Stimulated activated naive CD8-positive, alpha-beta T cell treated with anti-CD3 and anti-CD28 coated beads, Interleukin-15, Interleukin-2, amounts not matched to agents 100 ng/mL and 50 ng/mL, for 24 hours (primary cell): ENCODE measurements around the gene MXD1.

Experiments
- H3K27ac Mint-ChIP-seq: one replicate; pipeline ENCODE4 v1.8.0; 2021; ENCODE audit warnings: mild to moderate bottlenecking, mixed read lengths
- H3K27me3 Mint-ChIP-seq: one replicate; pipeline ENCODE4 v1.8.0; 2021; ENCODE audit warnings: mixed read lengths
- H3K36me3 Mint-ChIP-seq: one replicate; pipeline ENCODE4 v1.8.0; 2021; ENCODE audit warnings: low read depth, mixed read lengths
- H3K4me1 Mint-ChIP-seq: one replicate; pipeline ENCODE4 v1.8.0; 2021; ENCODE audit warnings: low read depth, mixed read lengths
- H3K4me3 Mint-ChIP-seq: one replicate; pipeline ENCODE4 v1.8.0; 2021; ENCODE audit warnings: mild to moderate bottlenecking, mixed read lengths
- H3K9me3 Mint-ChIP-seq: one replicate; pipeline ENCODE4 v1.8.0; 2021; ENCODE audit warnings: mixed read lengths

Gene MXD1

DNA sequence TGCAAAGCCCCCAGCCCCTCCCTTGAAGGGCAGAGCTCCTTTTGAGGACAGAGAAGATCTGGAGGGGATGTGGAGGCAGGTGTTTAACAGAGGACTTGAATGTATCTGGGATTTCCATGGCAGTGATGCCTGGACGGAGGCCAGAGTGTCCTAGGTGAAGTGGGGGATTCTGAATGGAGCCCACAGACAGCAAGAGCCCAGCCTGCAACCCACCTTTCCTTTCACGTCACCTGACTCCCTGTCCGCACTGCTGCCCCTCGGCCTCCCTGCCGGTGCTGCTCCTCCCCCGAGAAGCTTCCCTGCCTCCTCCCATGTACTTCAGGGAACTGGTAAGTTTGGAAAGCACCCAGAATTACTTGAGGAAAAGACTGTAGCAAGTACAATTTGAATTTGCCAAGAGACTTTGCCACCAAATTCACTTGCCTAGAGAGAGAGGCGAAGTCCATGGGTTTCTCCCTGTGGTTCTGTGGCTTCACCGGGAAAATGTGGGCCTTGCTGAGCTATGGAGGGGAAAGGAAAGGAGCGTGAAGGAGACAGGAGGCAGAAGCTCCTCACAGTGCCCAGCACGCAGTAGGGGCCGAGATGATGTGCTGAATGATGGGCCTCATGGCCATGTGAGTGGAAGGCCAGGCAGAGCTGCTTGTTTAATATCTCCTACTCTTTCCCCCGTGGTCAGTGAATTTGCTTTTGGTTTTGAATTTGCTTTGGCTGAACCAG, 60.4 kb downstream of the MXD1 start:
- Mint-ChIP-seq H3K9me3 (no peaks in the 10 kb centered on the region), H3K4me1 (peaks cover 15% of the 10 kb centered on the region), H3K4me3 (no peak overlapping the region), H3K27me3 (no peaks in the 10 kb centered on the region), H3K27ac (no peak overlapping the region), H3K36me3 (no peaks in the 10 kb centered on the region)

- Mint-ChIP-seq H3K27ac (no peak overlapping the region), H3K27me3 (no peaks in the 10 kb centered on the region)
Measured at GRCh38 chr2:69975853-69976462, 61.0 kb downstream of the MXD1 start.

DNA sequence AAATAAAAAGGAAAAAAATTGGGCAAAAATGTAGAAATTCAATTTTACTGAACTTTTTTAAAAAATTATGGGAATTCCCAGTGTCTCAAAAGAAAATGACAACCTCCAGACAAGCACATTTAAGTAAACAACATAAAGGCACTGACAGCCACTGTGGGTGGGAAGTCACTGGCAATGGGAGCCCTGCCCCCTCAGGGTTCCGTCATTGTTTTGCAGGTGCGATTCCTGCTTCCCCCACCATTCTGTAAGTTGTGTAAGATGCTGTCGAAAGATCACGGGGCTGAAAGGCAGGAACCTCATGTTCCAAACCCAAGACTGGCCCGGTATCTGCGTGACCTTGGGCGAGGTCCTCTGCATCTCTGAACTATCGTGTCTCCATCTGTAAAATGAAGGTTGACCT, 62.3 kb downstream of the MXD1 start:
- no peaks in the 10 kb centered on the region for H3K9me3 Mint-ChIP-seq
- no peaks in the 10 kb centered on the region for H3K27me3 Mint-ChIP-seq
- H3K27ac Mint-ChIP-seq = no peak overlapping the region
- H3K4me1 Mint-ChIP-seq = peaks cover 15% of the 10 kb centered on the region
- H3K4me3 Mint-ChIP-seq = no peak overlapping the region
- no peaks in the 10 kb centered on the region for H3K36me3 Mint-ChIP-seq

More at GRCh38 chr2:69975853-69976462, 61.0 kb downstream of the MXD1 start:
- H3K36me3 Mint-ChIP-seq = no peaks in the 10 kb centered on the region
- peaks cover 15% of the 10 kb centered on the region for H3K4me1 Mint-ChIP-seq
- no peak overlapping the region for H3K4me3 Mint-ChIP-seq
- H3K9me3 Mint-ChIP-seq = no peaks in the 10 kb centered on the region

DNA sequence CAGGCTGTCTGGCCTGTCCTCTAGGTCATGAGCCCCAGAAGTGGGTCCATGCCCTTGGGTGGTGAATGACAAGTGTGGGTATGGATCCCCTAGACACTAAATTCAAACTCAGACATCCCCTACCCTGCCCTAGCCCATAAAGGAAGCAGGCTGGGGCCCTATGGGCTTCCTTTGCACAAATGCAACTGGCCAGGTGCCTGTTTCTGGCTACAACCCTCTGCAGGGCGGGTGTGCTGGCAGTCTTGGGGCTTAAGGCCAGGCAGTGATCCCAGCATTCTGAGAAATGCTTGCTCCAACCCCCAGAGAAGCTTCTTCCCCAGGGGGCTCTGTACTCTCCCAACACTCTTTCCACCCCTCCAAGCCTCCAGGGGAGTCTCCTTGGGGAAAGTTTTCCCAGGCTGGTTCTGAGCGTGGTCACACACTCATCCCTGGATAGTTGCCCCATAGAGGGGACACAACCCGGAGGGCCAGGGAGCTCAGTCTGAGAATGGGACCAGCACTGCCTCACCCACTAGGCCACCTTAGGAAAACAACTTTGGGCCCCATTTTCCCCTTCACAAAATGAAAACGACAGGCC, 63.1 kb downstream of the MXD1 start:
- Mint-ChIP-seq H3K27me3 (no peaks in the 10 kb centered on the region), H3K4me1 (peaks cover 15% of the 10 kb centered on the region), H3K27ac (no peak overlapping the region), H3K9me3 (no peaks in the 10 kb centered on the region), H3K4me3 (no peak overlapping the region), H3K36me3 (no peaks in the 10 kb centered on the region)

DNA sequence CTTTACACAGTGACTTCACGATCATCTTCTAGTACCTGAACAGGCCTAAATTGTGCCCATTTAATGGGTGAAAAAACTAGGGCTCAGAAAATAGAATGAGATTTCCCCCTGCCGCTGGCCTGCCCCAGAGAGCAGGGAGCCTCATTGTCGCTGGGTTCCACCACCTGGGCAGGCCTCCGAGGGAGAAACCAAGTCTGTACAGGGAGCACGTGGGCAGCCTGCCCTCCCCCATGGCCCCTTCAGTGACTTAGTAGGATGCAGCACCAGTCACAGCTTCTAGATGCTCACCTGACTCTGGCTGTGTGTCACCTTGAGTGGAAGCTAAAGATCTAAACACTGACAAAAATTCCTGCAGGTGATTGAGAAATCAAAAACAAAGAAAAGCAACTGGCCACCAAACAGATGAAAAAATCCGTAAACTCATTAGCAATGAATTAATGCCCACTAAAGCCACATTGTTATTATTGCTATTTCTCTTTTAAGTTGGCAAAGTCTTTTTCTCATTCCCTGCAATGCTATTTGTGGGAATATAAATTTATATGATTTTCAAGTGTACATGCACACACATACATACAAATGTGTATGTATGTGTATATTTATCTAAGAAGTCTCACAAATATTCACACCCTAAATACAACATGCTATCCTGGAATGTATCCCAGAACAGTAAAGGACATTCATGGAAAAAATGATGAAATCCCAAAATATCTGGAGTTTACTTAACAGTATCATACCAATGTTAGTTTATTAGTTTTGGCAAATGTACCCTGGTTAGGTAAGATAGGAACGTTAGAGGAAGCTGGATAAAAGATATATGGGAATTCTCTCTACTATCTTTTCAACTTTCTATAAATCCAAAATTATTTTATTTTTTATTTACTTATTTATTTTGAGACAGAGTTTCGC, 65.2 kb downstream of the MXD1 start:
- Mint-ChIP-seq H3K9me3 (no peaks in the 10 kb centered on the region), H3K36me3 (no peaks in the 10 kb centered on the region), H3K27ac (no peak overlapping the region), H3K4me3 (no peak overlapping the region), H3K27me3 (no peaks in the 10 kb centered on the region), H3K4me1 (peaks cover 15% of the 10 kb centered on the region)

DNA sequence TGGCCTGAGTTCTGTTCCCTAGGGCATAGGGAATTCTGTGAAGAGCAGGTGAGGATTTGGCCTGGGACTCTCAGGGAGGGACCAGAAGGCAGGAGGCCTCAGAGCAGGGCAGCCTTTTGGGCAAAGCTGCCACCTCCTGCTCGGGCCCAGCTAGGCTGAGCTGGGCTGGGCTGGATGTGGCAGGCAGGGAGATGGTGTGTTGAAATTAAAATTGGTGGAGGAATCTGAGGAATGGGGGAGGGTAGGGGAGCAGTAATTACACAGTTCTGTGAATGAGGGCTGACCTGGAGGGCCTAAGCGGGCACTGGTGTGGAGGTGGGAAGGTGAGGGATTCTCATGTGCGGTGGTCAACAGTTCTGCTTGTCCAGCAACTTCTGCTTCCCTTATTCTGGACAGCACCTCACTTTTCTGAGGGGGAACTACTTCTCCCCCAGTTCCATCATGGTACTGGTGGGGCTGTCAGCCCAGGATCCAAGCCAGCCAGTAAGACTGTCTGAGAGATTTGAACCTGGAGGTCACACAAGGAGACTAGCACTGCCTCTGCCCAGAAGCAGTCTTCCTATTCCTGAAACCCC, 68.6 kb downstream of the MXD1 start:
- H3K4me3 Mint-ChIP-seq = no peak overlapping the region
- no peaks in the 10 kb centered on the region for H3K27me3 Mint-ChIP-seq
- H3K36me3 Mint-ChIP-seq = no peaks in the 10 kb centered on the region
- H3K9me3 Mint-ChIP-seq = no peaks in the 10 kb centered on the region
- no peak overlapping the region for H3K27ac Mint-ChIP-seq
- peaks cover 5% of the 10 kb centered on the region for H3K4me1 Mint-ChIP-seq

GRCh38 chr2:69985216-69985615, 70.3 kb downstream of the MXD1 start:
- Mint-ChIP-seq H3K4me1 (peaks cover 6% of the 10 kb centered on the region), H3K27ac (no peak overlapping the region), H3K36me3 (no peaks in the 10 kb centered on the region), H3K27me3 (no peaks in the 10 kb centered on the region), H3K4me3 (no peak overlapping the region), H3K9me3 (no peaks in the 10 kb centered on the region)

DNA sequence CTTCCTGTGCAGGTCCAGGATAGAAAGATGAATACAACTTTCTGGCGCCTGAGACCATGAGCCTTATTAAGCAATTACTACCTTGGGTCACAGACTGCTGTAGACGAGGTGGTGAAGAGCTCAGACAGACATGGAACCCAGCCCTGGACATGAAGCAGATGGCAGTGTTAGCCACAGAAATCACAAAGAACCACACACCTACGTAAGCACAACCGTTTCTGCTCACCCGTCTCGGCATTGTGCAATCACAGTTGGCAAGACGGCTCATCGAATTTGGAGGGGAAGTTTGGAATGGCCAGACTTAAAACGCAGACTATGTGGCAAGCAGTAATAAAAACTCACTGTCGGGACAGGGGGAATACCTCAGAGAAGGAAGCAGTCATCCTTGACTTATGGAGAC, 70.8 kb downstream of the MXD1 start:
- Mint-ChIP-seq H3K36me3 (no peaks in the 10 kb centered on the region), H3K4me1 (peaks cover 6% of the 10 kb centered on the region), H3K27me3 (no peaks in the 10 kb centered on the region), H3K4me3 (no peak overlapping the region), H3K9me3 (no peaks in the 10 kb centered on the region), H3K27ac (no peak overlapping the region)

DNA sequence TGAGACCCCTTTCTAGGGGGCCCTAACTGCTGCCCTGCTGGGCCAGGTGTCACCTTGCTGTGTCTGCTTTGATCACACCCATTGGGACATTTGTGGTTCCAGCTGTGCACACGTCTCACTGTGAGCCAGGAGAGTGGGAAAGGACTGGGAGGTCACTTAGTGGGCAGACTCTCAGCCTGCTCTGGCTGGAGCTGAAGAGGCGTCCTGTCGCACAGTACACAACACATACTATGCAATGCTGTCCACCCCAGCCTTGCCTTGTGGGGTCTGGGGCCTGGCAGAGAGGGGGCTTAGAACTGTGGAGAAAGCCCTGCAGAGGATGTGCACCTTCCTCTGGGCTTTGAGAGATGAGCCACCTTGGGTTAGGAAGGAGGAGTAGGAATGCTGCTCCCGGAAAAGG, 71.8 kb downstream of the MXD1 start:
- Mint-ChIP-seq H3K36me3 (no peaks in the 10 kb centered on the region), H3K27me3 (no peaks in the 10 kb centered on the region), H3K9me3 (no peaks in the 10 kb centered on the region), H3K4me1 (peaks cover 6% of the 10 kb centered on the region), H3K4me3 (no peak overlapping the region), H3K27ac (no peak overlapping the region)

DNA sequence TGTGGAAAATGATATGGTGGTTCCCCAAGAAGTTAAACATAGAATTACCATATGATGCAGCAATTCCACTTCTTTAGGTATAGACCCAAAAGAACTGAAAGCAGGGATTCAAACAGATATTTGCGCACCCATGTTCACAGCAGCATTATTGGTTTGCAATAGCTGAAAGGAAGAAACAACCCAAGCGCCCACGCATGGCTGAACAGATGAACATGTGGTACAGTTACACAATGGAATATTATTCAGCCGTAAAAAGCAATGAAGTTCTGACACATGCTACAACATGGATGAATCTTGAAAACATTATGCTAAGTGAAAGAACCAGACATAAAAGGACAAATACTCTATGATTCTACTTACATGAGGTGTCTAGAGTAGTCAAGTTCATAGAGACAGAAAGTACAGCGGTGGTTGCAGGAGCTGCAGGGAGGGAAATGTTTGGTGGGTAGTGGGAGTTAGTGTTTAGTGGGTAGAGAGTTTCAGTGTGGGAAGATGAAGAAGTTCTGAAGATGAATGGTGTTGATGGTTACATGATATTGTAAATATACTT, 73.3 kb downstream of the MXD1 start:
- H3K4me3 Mint-ChIP-seq = no peak overlapping the region
- no peaks in the 10 kb centered on the region for H3K27me3 Mint-ChIP-seq
- H3K36me3 Mint-ChIP-seq = no peaks in the 10 kb centered on the region
- H3K27ac Mint-ChIP-seq = peak overlapping the region; percentile 19
- no peaks in the 10 kb centered on the region for H3K9me3 Mint-ChIP-seq
- peaks cover 6% of the 10 kb centered on the region for H3K4me1 Mint-ChIP-seq

DNA sequence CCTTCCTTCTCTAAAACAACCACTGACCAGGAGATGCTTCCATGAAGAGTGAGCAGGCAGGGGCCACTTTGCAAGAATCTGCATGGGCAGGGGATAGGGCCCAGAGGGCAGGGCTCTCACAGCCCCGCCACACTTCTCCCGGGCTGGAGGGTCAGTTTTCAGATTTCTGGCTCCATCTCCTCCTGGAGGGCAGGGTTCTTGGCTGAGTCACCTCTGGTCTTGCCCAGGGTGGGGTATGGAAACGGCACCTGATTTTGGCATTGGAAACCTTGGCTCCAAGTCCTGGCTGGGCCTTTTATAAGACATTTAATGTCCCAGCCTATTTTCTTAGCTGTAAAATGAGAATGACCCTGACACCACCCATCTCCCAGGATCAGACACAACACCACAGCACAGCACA, 74.1 kb downstream of the MXD1 start:
- H3K36me3 Mint-ChIP-seq = peaks cover 5% of the 10 kb centered on the region

GRCh38 chr2:69989441-69990105, 74.7 kb downstream of the MXD1 start:
- H3K36me3 Mint-ChIP-seq = peaks cover 9% of the 10 kb centered on the region
- no peak overlapping the region for H3K27ac Mint-ChIP-seq
- H3K27me3 Mint-ChIP-seq = no peaks in the 10 kb centered on the region
- peaks cover 6% of the 10 kb centered on the region for H3K4me1 Mint-ChIP-seq
- no peak overlapping the region for H3K4me3 Mint-ChIP-seq
- H3K9me3 Mint-ChIP-seq = no peaks in the 10 kb centered on the region

More for the DNA sequence above, 74.1 kb downstream of the MXD1 start:
- H3K27ac Mint-ChIP-seq = no peak overlapping the region
- peaks cover 6% of the 10 kb centered on the region for H3K4me1 Mint-ChIP-seq
- no peaks in the 10 kb centered on the region for H3K27me3 Mint-ChIP-seq
- no peak overlapping the region for H3K4me3 Mint-ChIP-seq
- no peaks in the 10 kb centered on the region for H3K9me3 Mint-ChIP-seq
